ENCODE measurements around the gene UVRAG.

UVRAG gene

DNA sequence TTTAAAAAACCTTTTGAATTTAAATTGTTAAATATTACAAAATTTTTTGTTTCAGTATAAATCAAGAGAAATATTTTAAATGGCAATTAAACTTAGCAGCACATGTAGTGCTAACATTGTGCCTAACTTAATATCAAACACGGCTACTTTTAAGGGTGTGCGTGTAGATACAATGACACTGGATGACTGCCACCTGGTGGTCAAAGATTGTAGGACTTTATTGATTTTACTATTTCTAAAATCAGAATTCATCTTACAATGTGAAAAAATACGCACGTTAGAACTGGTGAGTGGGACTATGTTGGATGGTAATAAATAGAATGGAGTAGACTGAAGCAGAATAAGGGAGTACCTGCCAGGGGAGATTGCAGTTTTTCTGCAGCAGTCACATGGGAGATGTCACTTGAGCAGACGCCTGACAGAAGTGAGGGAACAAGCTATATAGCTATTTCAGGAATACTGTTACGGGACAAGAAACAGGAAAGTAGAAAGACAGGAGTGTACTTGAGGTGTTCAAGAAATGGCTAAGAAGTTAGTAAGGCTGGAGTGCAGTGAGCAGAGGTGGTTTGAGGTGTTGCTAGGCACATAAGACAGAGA lies 52.9 kb downstream of the UVRAG start:
- H3K79me2 ChIP-seq (ENCODE audit: insufficient read depth, low read length): peaks cover 13% of the 10 kb centered on the region; the same call in 1 of the 2 replicates
- no peak overlapping the region for H3K27ac ChIP-seq (ENCODE audit: low read depth, low read length, poor library complexity, severe bottlenecking)
- no peaks in the 10 kb centered on the region for H3K27me3 ChIP-seq (ENCODE audit: insufficient read depth, low read length)
- no peak for TF ChIP-seq EZH2 (IDR thresholded peaks at IDR 0.05; ENCODE audit: borderline replicate concordance, low read length)
- TF ChIP-seq, protein P1, sequence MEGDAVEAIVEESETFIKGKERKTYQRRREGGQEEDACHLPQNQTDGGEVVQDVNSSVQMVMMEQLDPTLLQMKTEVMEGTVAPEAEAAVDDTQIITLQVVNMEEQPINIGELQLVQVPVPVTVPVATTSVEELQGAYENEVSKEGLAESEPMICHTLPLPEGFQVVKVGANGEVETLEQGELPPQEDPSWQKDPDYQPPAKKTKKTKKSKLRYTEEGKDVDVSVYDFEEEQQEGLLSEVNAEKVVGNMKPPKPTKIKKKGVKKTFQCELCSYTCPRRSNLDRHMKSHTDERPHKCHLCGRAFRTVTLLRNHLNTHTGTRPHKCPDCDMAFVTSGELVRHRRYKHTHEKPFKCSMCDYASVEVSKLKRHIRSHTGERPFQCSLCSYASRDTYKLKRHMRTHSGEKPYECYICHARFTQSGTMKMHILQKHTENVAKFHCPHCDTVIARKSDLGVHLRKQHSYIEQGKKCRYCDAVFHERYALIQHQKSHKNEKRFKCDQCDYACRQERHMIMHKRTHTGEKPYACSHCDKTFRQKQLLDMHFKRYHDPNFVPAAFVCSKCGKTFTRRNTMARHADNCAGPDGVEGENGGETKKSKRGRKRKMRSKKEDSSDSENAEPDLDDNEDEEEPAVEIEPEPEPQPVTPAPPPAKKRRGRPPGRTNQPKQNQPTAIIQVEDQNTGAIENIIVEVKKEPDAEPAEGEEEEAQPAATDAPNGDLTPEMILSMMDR (IDR thresholded peaks at IDR 0.05; ENCODE audit: low read length): peak; percentile 73
- H2AFZ ChIP-seq (ENCODE audit: low read length): no peak overlapping the region
- peaks cover 19% of the 10 kb centered on the region; the same call in 1 of the 2 replicates for H3K36me3 ChIP-seq (ENCODE audit: insufficient read depth, low read length)
- H3K9me2 ChIP-seq (ENCODE audit: low read depth, low read length): no peaks in the 10 kb centered on the region
- H3K4me2 ChIP-seq (ENCODE audit: low read length): no peak overlapping the region
- peaks cover 23% of the 10 kb centered on the region for H3K4me1 ChIP-seq (ENCODE audit: insufficient read depth, low read length, severe bottlenecking)
- H3F3A ChIP-seq (ENCODE audit: insufficient read depth, low read length): no peaks in the 10 kb centered on the region; the same call in 1 of the 2 replicates
- H4K20me1 ChIP-seq (ENCODE audit: insufficient read depth, low read length): peaks cover 3% of the 10 kb centered on the region
- H3K4me3 ChIP-seq (ENCODE audit: low read depth, low read length, poor library complexity, severe bottlenecking): no peak overlapping the region
- H3K9ac ChIP-seq (ENCODE audit: low read length): no peak overlapping the region
- H3K9me3 ChIP-seq (ENCODE audit: low read length): no peaks in the 10 kb centered on the region

DNA sequence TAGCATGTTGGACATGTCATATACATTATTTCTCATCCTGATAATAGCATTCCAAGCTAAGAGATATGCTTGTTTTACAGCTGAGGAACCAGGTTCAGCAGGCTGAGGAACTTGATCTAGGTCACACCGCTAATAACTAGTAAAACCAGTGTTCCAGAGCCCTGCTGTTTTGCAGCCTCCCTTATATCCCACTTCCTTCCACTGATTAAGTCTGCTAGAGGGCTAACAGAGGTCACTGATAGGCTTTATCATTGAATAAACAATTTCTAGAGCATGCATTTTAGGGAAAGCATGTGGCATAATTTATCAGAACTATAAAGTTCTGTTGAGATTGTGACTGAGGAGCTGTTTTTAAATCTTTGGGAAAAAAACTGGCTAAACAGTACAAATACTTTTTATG lies 54.0 kb downstream of the UVRAG start:
- Histone ChIP-seq H3K27me3 (ENCODE audit: insufficient read depth, low read length) (no peaks in the 10 kb centered on the region), H3K4me3 (ENCODE audit: low read depth, low read length, poor library complexity, severe bottlenecking) (no peak overlapping the region), H3K9ac (ENCODE audit: low read length) (no peak overlapping the region), H2AFZ (ENCODE audit: low read length) (no peak overlapping the region), H3K79me2 (ENCODE audit: insufficient read depth, low read length) (peaks cover 17% of the 10 kb centered on the region; the same call in 1 of the 2 replicates), H3K4me2 (ENCODE audit: low read length) (no peak overlapping the region), H3K9me3 (ENCODE audit: low read length) (no peaks in the 10 kb centered on the region), H3K27ac (ENCODE audit: low read depth, low read length, poor library complexity, severe bottlenecking) (no peak overlapping the region), H3K9me2 (ENCODE audit: low read depth, low read length) (no peaks in the 10 kb centered on the region), H4K20me1 (ENCODE audit: insufficient read depth, low read length) (peaks cover 3% of the 10 kb centered on the region), H3K4me1 (ENCODE audit: insufficient read depth, low read length, severe bottlenecking) (peaks cover 34% of the 10 kb centered on the region), H3F3A (ENCODE audit: insufficient read depth, low read length) (no peaks in the 10 kb centered on the region; the same call in 1 of the 2 replicates), H3K36me3 (ENCODE audit: insufficient read depth, low read length) (peaks cover 12% of the 10 kb centered on the region; the same call in 1 of the 2 replicates)
- TF ChIP-seq, protein P1 (IDR thresholded peaks at IDR 0.05; ENCODE audit: low read length): no peak
- TF ChIP-seq EZH2 (IDR thresholded peaks at IDR 0.05; ENCODE audit: borderline replicate concordance, low read length): no peak

DNA sequence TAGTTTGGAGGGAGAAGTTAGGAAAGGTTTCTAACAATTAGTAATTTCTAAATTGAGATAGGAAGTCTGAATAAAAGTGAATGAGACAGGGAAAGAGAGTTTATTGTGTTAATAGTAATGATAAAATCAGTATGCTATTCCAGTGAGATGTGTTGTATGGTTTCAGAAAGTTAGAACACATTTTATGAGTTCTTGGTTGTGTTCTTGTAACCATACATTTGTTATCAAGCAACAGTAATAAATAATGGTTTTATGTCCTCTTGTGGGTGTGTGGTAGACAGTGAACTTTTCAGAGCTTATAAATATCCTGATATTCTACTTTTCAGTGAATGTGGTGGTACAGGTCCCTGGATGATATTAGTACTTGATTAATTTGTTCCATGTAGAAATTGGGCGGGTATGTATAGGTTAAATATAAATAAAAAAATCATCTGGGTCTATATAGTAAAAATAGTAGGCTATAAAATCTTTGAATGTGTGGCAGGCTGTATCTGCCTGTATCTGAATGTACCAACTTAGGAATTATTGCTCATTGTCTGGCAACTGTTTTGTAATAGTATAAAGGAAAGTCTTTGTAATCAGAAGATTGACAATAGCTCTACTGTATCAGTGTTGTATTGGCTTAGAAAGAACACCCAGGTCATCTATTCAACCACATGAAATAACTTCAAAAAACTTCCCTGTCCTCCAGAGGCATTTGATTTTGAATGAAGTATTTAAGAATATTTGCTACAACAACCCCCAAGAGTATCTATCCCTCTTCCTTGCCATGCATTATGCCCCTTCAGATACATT lies 54.8 kb downstream of the UVRAG start:
- no peak overlapping the region for H3K9ac ChIP-seq (ENCODE audit: low read length)
- H3K9me3 ChIP-seq (ENCODE audit: low read length): no peaks in the 10 kb centered on the region
- no peaks in the 10 kb centered on the region for H3K27me3 ChIP-seq (ENCODE audit: insufficient read depth, low read length)
- peaks cover 3% of the 10 kb centered on the region for H4K20me1 ChIP-seq (ENCODE audit: insufficient read depth, low read length)
- no peak overlapping the region for H2AFZ ChIP-seq (ENCODE audit: low read length)
- no peaks in the 10 kb centered on the region; the same call in 1 of the 2 replicates for H3F3A ChIP-seq (ENCODE audit: insufficient read depth, low read length)
- H3K79me2 ChIP-seq (ENCODE audit: insufficient read depth, low read length): peaks cover 26% of the 10 kb centered on the region
- peaks cover 3% of the 10 kb centered on the region; the same call in 1 of the 2 replicates for H3K36me3 ChIP-seq (ENCODE audit: insufficient read depth, low read length)
- H3K4me3 ChIP-seq (ENCODE audit: low read depth, low read length, poor library complexity, severe bottlenecking): no peak overlapping the region
- H3K27ac ChIP-seq (ENCODE audit: low read depth, low read length, poor library complexity, severe bottlenecking): no peak overlapping the region
- H3K4me1 ChIP-seq (ENCODE audit: insufficient read depth, low read length, severe bottlenecking): peaks cover 35% of the 10 kb centered on the region
- H3K4me2 ChIP-seq (ENCODE audit: low read length): no peak overlapping the region
- TF ChIP-seq EZH2 (IDR thresholded peaks at IDR 0.05; ENCODE audit: borderline replicate concordance, low read length): no peak
- TF ChIP-seq, protein P1 (IDR thresholded peaks at IDR 0.05; ENCODE audit: low read length): no peak
- no peaks in the 10 kb centered on the region for H3K9me2 ChIP-seq (ENCODE audit: low read depth, low read length)

All from OCI-LY1 (cell line).